ENCODE data around the gene DOCK9. TPM values are rescaled to one million over a fixed set of nuclear protein-coding genes. Genes with fewer than 3 reads are reported as not detected.

DOCK9 gene
- total RNA-seq, 1 donor from 2014 or later, result 56.3 TPM

- Histone ChIP-seq H4K20me1 (ENCODE audit: insufficient read depth, low read length) (no peaks in the 10 kb centered on the region), H3K4me1 (ENCODE audit: insufficient read depth, low read length) (peaks cover 4% of the 10 kb centered on the region), H3K27me3 (ENCODE audit: insufficient read depth, low read length) (no peaks in the 10 kb centered on the region), H3K79me2 (ENCODE audit: insufficient read depth, low read length) (no peaks in the 10 kb centered on the region), H3K9me3 (ENCODE audit: insufficient read depth, low read depth, low read length) (no peaks in the 10 kb centered on the region), H3K4me3 (ENCODE audit: insufficient read depth, low read depth, low read length) (no peak overlapping the region), H3K27ac (ENCODE audit: low read depth, low read length) (no peak overlapping the region), H3K9ac (ENCODE audit: low read length) (no peak overlapping the region), H3K36me3 (ENCODE audit: insufficient read depth, low read length) (no peaks in the 10 kb centered on the region), H3K4me2 (ENCODE audit: low read length) (no peak overlapping the region), H2AFZ (ENCODE audit: low read depth, low read length) (no peak overlapping the region)
- DNase-seq (ENCODE audit: low read depth) (no peak), FAIRE-seq (no peak)
- no peak for TF ChIP-seq EZH2 (IDR thresholded peaks at IDR 0.05; ENCODE audit: insufficient read depth, low read length)
- TF ChIP-seq, protein P1, sequence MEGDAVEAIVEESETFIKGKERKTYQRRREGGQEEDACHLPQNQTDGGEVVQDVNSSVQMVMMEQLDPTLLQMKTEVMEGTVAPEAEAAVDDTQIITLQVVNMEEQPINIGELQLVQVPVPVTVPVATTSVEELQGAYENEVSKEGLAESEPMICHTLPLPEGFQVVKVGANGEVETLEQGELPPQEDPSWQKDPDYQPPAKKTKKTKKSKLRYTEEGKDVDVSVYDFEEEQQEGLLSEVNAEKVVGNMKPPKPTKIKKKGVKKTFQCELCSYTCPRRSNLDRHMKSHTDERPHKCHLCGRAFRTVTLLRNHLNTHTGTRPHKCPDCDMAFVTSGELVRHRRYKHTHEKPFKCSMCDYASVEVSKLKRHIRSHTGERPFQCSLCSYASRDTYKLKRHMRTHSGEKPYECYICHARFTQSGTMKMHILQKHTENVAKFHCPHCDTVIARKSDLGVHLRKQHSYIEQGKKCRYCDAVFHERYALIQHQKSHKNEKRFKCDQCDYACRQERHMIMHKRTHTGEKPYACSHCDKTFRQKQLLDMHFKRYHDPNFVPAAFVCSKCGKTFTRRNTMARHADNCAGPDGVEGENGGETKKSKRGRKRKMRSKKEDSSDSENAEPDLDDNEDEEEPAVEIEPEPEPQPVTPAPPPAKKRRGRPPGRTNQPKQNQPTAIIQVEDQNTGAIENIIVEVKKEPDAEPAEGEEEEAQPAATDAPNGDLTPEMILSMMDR (IDR thresholded peaks at IDR 0.05; ENCODE audit: insufficient read depth, low read depth, low read length), result no peak
- H3K36me3 Mint-ChIP-seq (ENCODE audit: low read depth, unreplicated experiment), result peaks cover 10% of the 10 kb centered on the region
- H3K4me1 Mint-ChIP-seq (ENCODE audit: low read depth, unreplicated experiment), result peaks cover 23% of the 10 kb centered on the region
- H3K27ac Mint-ChIP-seq (ENCODE audit: unreplicated experiment), result no peak overlapping the region
- H3K4me3 Mint-ChIP-seq (ENCODE audit: unreplicated experiment), result no peak overlapping the region
- H3K27me3 Mint-ChIP-seq (ENCODE audit: low read depth, unreplicated experiment), result peaks cover 5% of the 10 kb centered on the region
- H3K9me3 Mint-ChIP-seq (ENCODE audit: unreplicated experiment), result no peaks in the 10 kb centered on the region
Measured at GRCh38 chr13:99003851-99004471, 26.1 kb upstream of the DOCK9 start.

DNA sequence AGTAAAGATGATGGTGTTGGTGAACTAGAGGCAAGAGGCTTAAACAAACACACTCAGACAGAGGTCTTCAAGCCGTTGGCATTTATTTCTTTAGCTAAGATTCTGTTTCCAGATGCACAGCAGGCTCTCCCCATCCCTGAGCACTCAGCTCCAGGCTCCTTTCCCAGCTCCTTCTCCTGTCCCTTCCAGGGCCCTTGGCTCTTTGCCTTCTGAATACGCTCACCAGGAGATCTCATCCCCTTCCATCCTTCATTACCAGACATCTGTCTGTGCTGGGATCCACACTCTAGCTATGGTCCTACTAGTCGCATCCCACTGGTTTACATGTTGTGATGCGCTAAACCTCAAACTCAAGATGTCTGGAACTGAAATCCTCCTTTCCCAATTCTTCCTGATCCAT lies 25.3 kb upstream of the DOCK9 start:
- peaks cover 29% of the 10 kb centered on the region for H3K4me1 Mint-ChIP-seq (ENCODE audit: low read depth, unreplicated experiment)

More for the DNA sequence above, 25.3 kb upstream of the DOCK9 start:
- Histone ChIP-seq H4K20me1 (ENCODE audit: insufficient read depth, low read length) (no peaks in the 10 kb centered on the region), H3K9ac (ENCODE audit: low read length) (no peak overlapping the region), H3K36me3 (ENCODE audit: insufficient read depth, low read length) (no peaks in the 10 kb centered on the region), H3K79me2 (ENCODE audit: insufficient read depth, low read length) (no peaks in the 10 kb centered on the region), H3K9me3 (ENCODE audit: insufficient read depth, low read depth, low read length) (no peaks in the 10 kb centered on the region), H2AFZ (ENCODE audit: low read depth, low read length) (no peak overlapping the region), H3K4me1 (ENCODE audit: insufficient read depth, low read length) (peaks cover 12% of the 10 kb centered on the region), H3K27ac (ENCODE audit: low read depth, low read length) (no peak overlapping the region), H3K4me2 (ENCODE audit: low read length) (no peak overlapping the region), H3K4me3 (ENCODE audit: insufficient read depth, low read depth, low read length) (no peak overlapping the region), H3K27me3 (ENCODE audit: insufficient read depth, low read length) (no peaks in the 10 kb centered on the region)
- DNase-seq (ENCODE audit: low read depth) (no peak), FAIRE-seq (no peak)
- Mint-ChIP-seq H3K27ac (ENCODE audit: unreplicated experiment) (no peak overlapping the region), H3K4me3 (ENCODE audit: unreplicated experiment) (no peak overlapping the region), H3K27me3 (ENCODE audit: low read depth, unreplicated experiment) (peaks cover 5% of the 10 kb centered on the region), H3K9me3 (ENCODE audit: unreplicated experiment) (no peaks in the 10 kb centered on the region), H3K36me3 (ENCODE audit: low read depth, unreplicated experiment) (peaks cover 12% of the 10 kb centered on the region)
- TF ChIP-seq, protein P1 (IDR thresholded peaks at IDR 0.05; ENCODE audit: insufficient read depth, low read depth, low read length), result no peak
- no peak for TF ChIP-seq EZH2 (IDR thresholded peaks at IDR 0.05; ENCODE audit: insufficient read depth, low read length)
